Kidney epithelial cell (primary cell): ENCODE data around the gene ELOVL6. TPM values are rescaled to one million over a fixed set of nuclear protein-coding genes. Genes with fewer than 3 reads are reported as not detected.

ENCODE experiments used
- DNase-seq: peaks from one replicate; pipeline ENCODE4 v3.0.0-alpha.2; 2010; ENCODE audit warnings: low read depth
- H3K27me3 ChIP-seq: 2 replicates; pipeline ENCODE4 v1.6.0; 2011; ENCODE audit warnings: low read length; ENCODE audit not compliant: control insufficient read depth, insufficient read depth
- H3K36me3 ChIP-seq: 2 replicates; pipeline ENCODE4 v1.5.1; 2011; ENCODE audit warnings: low read length; ENCODE audit not compliant: control insufficient read depth, insufficient read depth
- H3K4me3 ChIP-seq: 2 replicates; pipeline ENCODE4 v1.5.1; 2011; ENCODE audit warnings: low read depth, mild to moderate bottlenecking, control low read depth, low read length
- CTCF ChIP-seq: IDR thresholded peaks from 2 replicates; pipeline ENCODE4 v1.5.1; 2011; ENCODE audit warnings: mild to moderate bottlenecking, moderate library complexity, low read length, control low read depth, inconsistent platforms; ENCODE audit not compliant: insufficient read depth, poor library complexity, severe bottlenecking
- total RNA-seq: library from RNA; depleted of rRNA; stranded (reverse); fragments of >200 nt; gene quantifications from 2 replicates; pipeline ENCODE4 v1.2.3, GENCODE V29; 2015

The ELOVL6 gene
- total RNA-seq, 1 donor from 2014 or later: 21.6 TPM

- Histone ChIP-seq H3K36me3 (no peaks in the 10 kb centered on the region), H3K27me3 (no peaks in the 10 kb centered on the region), H3K4me3 (no peak overlapping the region)
- DNase-seq: no peak
- TF ChIP-seq CTCF: no peak
Observed at GRCh38 chr4:110112056-110112455, 86.4 kb downstream of the ELOVL6 start.

DNA sequence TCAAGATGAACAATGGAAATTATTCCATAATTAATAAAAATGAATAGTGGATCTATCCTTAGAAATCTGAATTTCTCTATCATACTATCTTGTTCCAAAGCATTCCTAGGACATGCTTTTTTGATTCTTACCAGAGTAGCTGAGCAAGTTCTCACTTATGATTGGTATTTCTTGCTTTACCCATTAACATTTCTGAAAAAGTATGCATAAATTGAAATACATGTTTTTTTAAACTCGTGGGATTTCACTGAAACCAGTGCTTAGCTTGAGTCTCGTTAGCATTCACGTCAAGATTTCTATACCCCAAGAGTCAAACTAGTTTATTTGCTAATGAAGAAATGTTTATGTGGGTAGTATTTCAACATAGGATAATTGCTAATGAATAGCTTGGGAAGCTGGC is 89.0 kb downstream of the ELOVL6 start:
- TF ChIP-seq CTCF: no peak
- Histone ChIP-seq H3K36me3 (no peaks in the 10 kb centered on the region), H3K27me3 (no peaks in the 10 kb centered on the region), H3K4me3 (no peak overlapping the region)
- DNase-seq: no peak

DNA sequence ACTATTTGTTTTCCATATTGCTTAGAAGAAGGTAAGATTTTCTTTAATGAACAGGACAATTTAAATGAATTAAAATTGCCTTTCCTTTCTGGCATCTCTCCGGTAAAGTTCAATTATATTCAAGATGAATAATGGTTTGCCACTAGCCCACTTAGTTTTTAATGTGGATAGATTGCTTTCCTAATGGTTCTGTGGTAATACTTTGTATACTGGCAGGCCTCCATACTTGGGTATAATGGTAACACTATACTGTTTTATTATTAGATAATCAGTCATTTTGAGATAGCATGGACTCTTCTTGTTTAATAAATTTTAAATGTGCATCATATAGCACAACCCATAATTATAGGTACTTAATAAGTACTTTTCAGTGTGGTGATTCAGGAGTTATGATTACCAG is 89.5 kb downstream of the ELOVL6 start:
- Histone ChIP-seq H3K4me3 (no peak overlapping the region), H3K36me3 (no peaks in the 10 kb centered on the region), H3K27me3 (no peaks in the 10 kb centered on the region)
- no peak for DNase-seq
- no peak for TF ChIP-seq CTCF

- Histone ChIP-seq H3K36me3 (no peaks in the 10 kb centered on the region), H3K27me3 (no peaks in the 10 kb centered on the region), H3K4me3 (no peak overlapping the region)
- no peak for TF ChIP-seq CTCF
- DNase-seq: no peak
Observed at GRCh38 chr4:110108422-110108821, 90.0 kb downstream of the ELOVL6 start.

DNA sequence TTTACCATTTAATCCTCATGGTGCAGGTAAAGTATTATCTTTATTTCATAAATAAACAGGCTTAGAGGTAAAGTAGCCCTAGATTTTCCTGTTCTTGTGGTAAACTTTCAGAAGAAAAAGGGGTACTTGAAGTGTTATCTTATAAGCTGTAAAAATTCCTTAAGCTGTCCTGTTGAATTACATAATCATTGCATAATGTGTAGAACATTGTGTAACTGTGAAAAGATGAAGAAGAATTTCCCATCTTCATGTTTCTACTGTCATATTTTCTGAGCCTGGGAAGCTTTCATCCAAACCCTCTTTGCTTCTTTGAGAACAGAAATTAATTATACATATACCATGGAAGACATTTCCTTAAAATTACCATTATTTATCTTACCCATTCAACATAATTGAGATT is 90.5 kb downstream of the ELOVL6 start:
- DNase-seq: no peak
- no peaks in the 10 kb centered on the region for H3K27me3 ChIP-seq

More for the DNA sequence above, 90.5 kb downstream of the ELOVL6 start:
- H3K4me3 ChIP-seq: no peak overlapping the region
- no peak for TF ChIP-seq CTCF
- H3K36me3 ChIP-seq: no peaks in the 10 kb centered on the region
